ENCODE data around the gene KRTAP4-9.
"Not testable (repeated sequence)": the region's sequence is repeated elsewhere in the genome, so short reads cannot be mapped to it uniquely, and the experiment has no call there.

Gene KRTAP4-9

DNA sequence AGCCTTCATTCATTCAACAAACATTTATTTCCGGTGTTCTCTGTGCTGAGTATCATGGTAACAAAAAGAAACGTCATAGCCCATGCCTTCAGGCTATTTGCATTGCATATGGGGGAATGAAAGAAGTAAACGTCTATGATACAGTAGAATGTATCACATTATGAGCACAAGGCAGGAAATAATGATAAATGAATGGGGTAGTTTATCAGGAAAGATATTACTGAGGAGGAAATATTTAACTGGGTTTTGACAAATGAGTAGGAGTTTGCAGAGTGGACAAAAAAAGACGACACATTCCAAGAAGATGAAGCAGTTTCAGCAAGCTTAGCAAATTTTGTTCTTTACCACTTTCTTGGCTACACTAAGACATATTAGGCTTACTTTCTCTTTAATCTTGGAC, 22.6 kb upstream of the KRTAP4-9 start:
- TF ChIP-seq, protein P1, sequence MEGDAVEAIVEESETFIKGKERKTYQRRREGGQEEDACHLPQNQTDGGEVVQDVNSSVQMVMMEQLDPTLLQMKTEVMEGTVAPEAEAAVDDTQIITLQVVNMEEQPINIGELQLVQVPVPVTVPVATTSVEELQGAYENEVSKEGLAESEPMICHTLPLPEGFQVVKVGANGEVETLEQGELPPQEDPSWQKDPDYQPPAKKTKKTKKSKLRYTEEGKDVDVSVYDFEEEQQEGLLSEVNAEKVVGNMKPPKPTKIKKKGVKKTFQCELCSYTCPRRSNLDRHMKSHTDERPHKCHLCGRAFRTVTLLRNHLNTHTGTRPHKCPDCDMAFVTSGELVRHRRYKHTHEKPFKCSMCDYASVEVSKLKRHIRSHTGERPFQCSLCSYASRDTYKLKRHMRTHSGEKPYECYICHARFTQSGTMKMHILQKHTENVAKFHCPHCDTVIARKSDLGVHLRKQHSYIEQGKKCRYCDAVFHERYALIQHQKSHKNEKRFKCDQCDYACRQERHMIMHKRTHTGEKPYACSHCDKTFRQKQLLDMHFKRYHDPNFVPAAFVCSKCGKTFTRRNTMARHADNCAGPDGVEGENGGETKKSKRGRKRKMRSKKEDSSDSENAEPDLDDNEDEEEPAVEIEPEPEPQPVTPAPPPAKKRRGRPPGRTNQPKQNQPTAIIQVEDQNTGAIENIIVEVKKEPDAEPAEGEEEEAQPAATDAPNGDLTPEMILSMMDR (IDR thresholded peaks at IDR 0.05), result no peak
- Histone ChIP-seq H3K27ac (no peak overlapping the region), H3K4me3 (no peak overlapping the region)
- no peak for DNase-seq (ENCODE audit: low spot score)

- H3K27ac ChIP-seq; DNase-seq (ENCODE audit: low spot score); H3K4me3 ChIP-seq: not testable (repeated sequence)
These were observed 21.8 kb upstream of the KRTAP4-9 start for GRCh38 chr17:41083427-41083826.

GRCh38 chr17:41084100-41084856, 20.9 kb upstream of the KRTAP4-9 start, which contains the start of gene KRTAP4-7:
Gene KRTAP4-7 (plus strand): TSS chr17:41084150. CDS start chr17:41084207, 57 bp downstream.
- DNase-seq (ENCODE audit: low spot score); H3K4me3 ChIP-seq: not testable (repeated sequence)

GRCh38 chr17:41088760-41089352, 16.3 kb upstream of the KRTAP4-9 start:
- H3K27ac ChIP-seq; DNase-seq (ENCODE audit: low spot score); H3K4me3 ChIP-seq: not testable (repeated sequence)

More at GRCh38 chr17:41084100-41084856, 20.9 kb upstream of the KRTAP4-9 start, which contains the start of gene KRTAP4-7:
- H3K27ac ChIP-seq, result not testable (repeated sequence)

DNA sequence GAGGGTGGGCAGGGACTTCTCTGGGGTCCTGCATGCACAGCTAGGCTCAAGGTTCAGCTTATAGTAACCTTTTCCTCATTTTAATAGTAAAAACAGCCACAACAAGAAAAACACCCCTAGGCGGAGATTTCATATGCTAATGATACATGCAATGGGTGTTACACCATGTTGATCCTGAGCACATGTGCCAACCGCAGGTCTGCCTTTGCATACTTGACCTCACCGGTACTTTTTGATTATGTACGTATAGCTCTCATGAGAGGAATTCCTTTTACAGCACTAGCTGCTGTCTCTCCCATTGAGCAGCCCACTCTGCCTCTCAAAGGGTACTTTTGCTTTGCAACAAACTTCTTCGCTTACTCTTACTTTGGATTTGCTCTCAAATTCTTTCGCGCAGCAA, 9.1 kb upstream of the KRTAP4-9 start:
- no peak for DNase-seq (ENCODE audit: low spot score)
- TF ChIP-seq, protein P1 (IDR thresholded peaks at IDR 0.05), result no peak

DNA sequence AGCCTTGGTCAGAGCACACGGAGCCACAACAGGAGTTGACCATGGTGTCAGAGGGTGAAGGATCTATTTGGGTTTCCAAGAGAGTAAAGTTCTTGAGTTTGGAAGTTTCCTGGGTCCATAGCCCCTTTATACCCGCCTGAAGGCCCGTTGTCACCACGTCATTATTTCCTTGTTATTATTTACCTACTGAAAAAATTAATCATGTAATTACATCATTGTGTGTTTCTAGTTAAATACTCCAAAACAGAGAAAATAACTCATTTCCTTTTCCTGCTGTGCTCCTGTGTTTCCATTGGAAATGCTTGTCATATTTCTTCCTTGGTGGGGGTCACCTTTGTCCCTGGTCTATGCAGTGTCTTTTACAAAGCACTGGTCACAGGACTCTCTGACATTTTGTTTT, 7.1 kb upstream of the KRTAP4-9 start, which contains the start of gene KRTAP4-8:
Gene KRTAP4-8 (minus strand): TSS at position 101 of the 400 bp plus-strand sequence. CDS start 58 bp downstream, at position 43.
- no peak for DNase-seq (ENCODE audit: low spot score)
- TF ChIP-seq, protein P1 (IDR thresholded peaks at IDR 0.05), result no peak
- Histone ChIP-seq H3K4me3 (no peak within 1 kb of the TSS), H3K27ac (no peak within 1 kb of the TSS)

More for the DNA sequence above, 9.1 kb upstream of the KRTAP4-9 start:
- no peak overlapping the region for H3K4me3 ChIP-seq
- no peak overlapping the region for H3K27ac ChIP-seq

DNA sequence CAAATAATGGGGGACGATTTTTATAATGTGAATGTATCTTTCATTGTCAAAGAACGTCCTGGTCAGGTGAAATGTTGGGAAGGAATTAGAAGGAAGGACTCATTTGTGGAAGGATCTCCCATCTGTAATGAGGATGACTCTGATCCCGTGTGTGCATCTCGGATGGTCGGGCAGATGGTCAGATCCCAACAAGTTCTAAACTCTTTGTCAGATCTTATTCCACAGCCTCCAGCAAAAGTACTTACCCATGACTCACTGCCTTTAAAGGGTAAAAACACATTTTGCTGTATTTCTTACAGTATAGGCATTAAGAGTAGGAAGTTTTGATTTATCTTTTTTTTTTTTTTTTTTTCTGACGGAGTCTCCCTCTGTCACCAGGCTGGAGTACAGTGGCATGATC, 6.7 kb upstream of the KRTAP4-9 start:
- DNase-seq (ENCODE audit: low spot score), result no peak
- TF ChIP-seq, protein P1 (IDR thresholded peaks at IDR 0.05), result no peak
- H3K4me3 ChIP-seq, result no peak overlapping the region

GRCh38 chr17:41099682-41100480, 5.3 kb upstream of the KRTAP4-9 start:
- not testable (repeated sequence) for H3K27ac ChIP-seq; DNase-seq (ENCODE audit: low spot score); H3K4me3 ChIP-seq

More for the DNA sequence above, 6.7 kb upstream of the KRTAP4-9 start:
- H3K27ac ChIP-seq, result no peak overlapping the region

Data from coronary artery (tissue), 2 donors.